GM23248 (cell line): Measurements from ENCODE around the gene ERN2.
"Not testable (repeated sequence)": the region's sequence is repeated elsewhere in the genome, so short reads cannot be mapped to it uniquely, and the experiment has no call there.

Source experiments
- EZH2 ChIP-seq: fragments of 200-600 bp; sonication (generic); IDR thresholded peaks from 2 replicates; pipeline ENCODE4 v1.6.1; 2018; ENCODE audit warnings: antibody characterized with exemption, mild to moderate bottlenecking; ENCODE audit not compliant: insufficient read depth, poor library complexity, severe bottlenecking
- EZH2phosphoT487 ChIP-seq: fragments of 200-600 bp; sonication (generic); IDR thresholded peaks from 2 replicates; pipeline ENCODE4 v1.6.1; 2018; ENCODE audit warnings: antibody characterized with exemption, moderate library complexity, mild to moderate bottlenecking, low read depth; ENCODE audit not compliant: insufficient read depth

DNA sequence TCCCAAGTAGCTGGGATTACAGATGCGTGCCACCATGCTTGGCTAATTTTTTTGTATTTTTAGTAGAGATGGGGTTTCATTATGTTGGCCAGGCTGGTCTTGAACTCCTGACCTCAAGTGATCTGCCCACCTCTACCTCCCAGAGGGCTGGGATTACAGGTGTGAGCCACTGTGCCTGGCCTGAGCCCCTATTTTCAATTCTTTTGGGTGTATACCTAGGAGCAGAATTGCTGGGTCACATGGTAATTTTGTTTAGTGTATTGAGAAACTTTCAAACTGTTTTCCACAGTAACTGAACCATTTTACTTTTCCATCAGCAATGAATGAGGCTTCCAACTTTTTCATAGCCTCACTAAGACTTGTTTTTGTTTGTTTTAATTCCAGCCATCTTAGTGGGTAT, 38.0 kb upstream of the ERN2 start:
- TF ChIP-seq EZH2, EZH2phosphoT487: not testable (repeated sequence)
